Right lobe of liver (tissue), 4 donors: ENCODE data around the gene KPNA2.

Experiments
- CTCF ChIP-seq, 4 donors: fragments of 200-600 bp in 3 of 4; fragments of 450-650 bp in 1 of 4; IDR thresholded peaks; one replicate each; pipeline versions ENCODE4 v1.5.1 to v1.8.0; 2016 to 2022; ENCODE audit warnings: antibody characterized with exemption in 4 of 4, mild to moderate bottlenecking in 2 of 4
- POLR2A ChIP-seq: fragments of 450-650 bp; IDR thresholded peaks from one replicate; pipeline ENCODE4 v1.6.1; 2017; ENCODE audit warnings: antibody characterized with exemption, mild to moderate bottlenecking
- donor health status: DM: no; HTN: no; CAD: no.
- donor health status: DM: no; HTN: no; CAD: no.
- donor health status: DM: no; HTN: yes; CAD: no.

- TF ChIP-seq POLR2A (no peak), CTCF (IDR thresholded peaks at IDR 0.05) (no peak)
These were observed 59.8 kb downstream of the KPNA2 start for GRCh38 chr17:68095205-68095811.
